Stimulated activated CD4-positive, alpha-beta T cell treated with anti-CD3 and anti-CD28 coated beads, Interleukin-1b, Interleukin-23, amount 100 ng/mL, for 24 hours (primary cell): ENCODE data around the gene DDX31.
A peak's percentile ranks its signal among the peaks of the same experiment; 100 is the strongest.
"Not testable (repeated sequence)": the region's sequence is repeated elsewhere in the genome, so short reads cannot be mapped to it uniquely, and the experiment has no call there.

Source experiments
- DNase-seq, 4 experiments: peaks; one replicate each; pipeline ENCODE4 v3.0.0-alpha.2; 2020; ENCODE audit warnings: low read depth in 4 of 4, low spot score in 1 of 4

The DDX31 gene

DNA sequence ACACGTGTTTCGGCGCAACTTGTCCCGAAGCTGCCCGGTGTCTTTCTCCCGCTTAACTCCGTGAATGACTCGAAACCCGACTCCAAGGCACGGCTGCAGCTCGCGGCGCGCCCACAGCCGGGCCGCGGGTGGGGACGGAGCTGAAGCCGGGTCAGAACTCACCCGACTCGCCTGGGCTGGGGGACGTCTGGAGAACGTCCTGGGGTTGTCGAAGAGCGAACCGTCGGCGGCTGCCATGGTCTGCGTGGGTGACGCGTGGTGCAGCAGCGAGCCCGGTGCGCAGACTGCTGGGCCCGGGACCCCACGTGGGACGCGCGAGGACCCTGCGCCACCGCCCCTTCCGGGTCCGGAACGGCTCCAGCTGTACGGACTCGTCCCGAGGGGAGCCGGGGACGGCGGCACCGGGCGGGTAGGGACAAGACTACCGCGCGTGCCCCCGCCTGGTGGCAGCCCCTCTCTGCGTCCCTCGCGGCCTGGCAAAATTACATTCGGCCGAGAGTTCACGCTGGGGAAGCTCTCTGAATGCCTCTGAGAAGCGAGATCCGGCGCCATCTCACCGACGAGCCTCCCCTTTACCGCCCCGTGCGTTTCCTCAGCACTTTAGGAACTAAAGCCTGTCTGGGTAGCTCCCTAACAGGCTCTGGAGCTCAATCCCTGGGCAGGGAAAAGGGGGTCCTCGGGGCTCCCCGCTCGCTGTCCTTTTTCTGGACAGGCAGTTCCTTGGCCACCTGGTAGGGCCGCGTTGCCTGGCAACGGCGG, at the start of gene DDX31:
TSS of gene DDX31 (minus strand) at position 286 of the 759 bp plus-strand sequence. CDS start at position 237, 49 bp downstream.
- peak; percentile 71 to 84 (median 82) for DNase-seq

- DNase-seq, result not testable (repeated sequence)
Measured at GRCh38 chr9:132718381-132718928, 48.7 kb upstream of the DDX31 start.

DNA sequence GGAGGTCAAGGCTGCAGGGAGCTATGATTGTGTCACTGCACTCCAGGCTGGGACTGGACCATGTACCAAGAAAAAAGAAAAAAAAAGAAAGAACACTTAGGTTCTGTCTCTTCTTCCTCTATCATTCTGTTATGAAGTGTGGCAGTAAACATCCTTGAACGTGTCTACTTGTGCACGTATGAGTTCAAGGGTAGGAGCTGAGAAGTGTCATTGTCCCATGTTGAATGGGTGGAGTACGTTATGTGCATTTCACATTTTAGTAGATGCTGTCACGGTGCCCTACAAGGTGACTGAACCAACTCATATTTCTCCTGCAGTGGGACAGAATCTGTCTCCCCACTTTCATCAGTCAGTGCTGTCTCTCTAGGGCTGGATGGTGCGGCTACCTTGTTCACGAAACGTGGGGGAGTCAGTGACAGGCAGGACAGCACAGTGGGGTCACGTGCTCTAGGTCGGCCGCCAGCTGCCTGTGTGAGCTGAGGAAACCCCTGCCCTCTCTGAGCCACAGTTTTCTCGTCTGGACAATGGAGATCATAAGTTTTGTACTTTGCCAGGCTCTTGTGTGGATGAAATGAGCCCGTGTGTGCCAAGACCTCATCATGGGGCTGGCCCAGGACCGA, 47.7 kb upstream of the DDX31 start:
- DNase-seq, result no peak

- DNase-seq, result no peak
Measured at GRCh38 chr9:132716007-132716406, 46.2 kb upstream of the DDX31 start.

GRCh38 chr9:132712753-132713152, 43.0 kb upstream of the DDX31 start:
- no peak for DNase-seq

GRCh38 chr9:132711846-132712245, 42.1 kb upstream of the DDX31 start:
- no peak for DNase-seq

GRCh38 chr9:132711152-132711551, 41.4 kb upstream of the DDX31 start:
- not testable (repeated sequence) for DNase-seq

DNA sequence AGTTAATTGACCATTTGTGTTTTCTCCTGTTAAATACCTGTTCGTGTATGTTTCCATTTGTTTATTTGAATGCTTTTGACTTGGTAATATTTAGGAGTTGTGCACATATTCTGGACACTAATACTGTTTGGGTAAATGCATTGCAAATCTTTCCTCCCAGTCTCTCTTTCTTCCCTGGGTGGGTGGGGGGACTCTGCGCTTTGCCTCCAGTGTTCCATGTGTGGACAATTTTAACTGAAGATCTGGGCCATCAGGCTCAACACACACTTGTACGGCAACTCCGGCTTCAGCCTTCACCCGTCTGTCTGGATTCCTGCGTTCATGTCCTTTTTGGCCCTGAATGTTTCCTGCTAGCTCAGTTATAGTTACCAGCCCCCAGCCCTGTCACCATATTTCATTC, 40.5 kb upstream of the DDX31 start:
- no peak for DNase-seq

DNA sequence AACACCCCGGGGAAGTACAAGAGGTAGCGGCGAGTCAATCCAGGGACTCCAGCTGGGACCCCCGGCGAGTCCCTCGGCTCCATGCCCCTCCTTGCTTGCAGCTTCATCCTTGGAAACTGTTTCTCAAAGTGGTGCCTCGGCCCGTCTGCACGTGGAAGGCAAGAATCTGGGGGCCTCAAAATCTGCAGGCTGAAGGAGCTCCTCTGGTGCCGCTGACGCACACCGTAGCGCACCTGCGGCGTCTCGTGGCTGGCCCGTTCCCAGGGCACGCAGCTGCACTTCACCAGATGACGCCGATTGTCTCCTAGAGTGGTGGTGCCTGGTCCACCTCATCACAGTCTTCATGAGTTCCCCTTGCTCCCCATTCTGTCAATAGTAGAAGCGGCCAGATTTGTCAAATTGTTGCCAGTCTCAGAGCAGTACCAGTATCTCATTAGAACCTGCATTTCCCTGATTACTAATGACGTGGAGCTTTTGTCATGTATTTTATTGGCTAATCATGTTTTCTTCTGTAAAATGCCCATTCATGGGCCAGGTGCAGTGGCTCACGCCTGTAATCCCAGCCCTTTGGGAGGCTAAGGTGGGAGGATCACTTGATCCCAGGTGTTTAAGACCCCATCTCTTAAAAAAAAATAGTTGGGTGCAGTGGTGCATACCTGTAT, 39.1 kb upstream of the DDX31 start:
- no peak for DNase-seq

DNA sequence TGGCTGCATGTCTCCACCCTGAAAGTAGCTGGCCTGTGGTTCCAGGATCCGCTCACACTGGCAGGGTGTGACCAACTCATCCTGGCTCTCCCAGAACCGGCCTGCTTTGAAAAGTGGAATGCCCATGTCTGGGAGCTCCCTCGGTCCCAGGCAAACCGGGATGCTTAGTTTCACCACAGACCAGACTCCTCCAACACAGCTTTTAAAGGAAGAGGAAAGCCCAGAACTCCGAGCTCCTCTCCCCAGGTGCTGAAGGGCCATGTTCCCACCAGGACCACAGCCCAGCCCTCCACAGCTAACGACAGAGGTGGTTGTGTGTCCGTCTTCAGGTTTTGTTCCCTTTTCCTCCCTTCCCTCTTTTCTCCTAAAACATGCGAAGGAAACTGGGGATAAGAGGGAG, 38.5 kb upstream of the DDX31 start:
- no peak for DNase-seq

GRCh38 chr9:132703336-132703735, 33.6 kb upstream of the DDX31 start:
- DNase-seq, result no peak

DNA sequence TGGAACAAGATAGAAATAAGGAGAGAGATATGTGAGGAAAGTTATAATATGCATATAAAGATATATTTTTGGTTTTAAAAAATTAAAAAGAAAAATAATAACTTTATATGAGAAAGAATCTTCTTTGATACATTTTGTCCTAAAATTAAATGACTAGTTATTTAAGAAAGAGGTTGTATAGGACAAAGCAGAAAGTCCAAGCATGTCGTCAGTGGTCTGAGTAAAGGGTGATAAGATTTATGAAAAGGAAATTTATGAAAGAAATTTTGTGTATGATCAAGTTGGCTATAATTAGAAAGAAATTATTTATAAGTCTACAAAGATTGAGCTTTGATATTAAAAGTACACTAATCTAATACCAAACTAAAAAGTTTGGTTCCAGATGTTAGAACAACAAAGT, 32.5 kb upstream of the DDX31 start:
- DNase-seq, result no peak

GRCh38 chr9:132699956-132700355, 30.2 kb upstream of the DDX31 start:
- DNase-seq, result no peak

- DNase-seq, result no peak
Measured at GRCh38 chr9:132698989-132699388, 29.2 kb upstream of the DDX31 start.

DNA sequence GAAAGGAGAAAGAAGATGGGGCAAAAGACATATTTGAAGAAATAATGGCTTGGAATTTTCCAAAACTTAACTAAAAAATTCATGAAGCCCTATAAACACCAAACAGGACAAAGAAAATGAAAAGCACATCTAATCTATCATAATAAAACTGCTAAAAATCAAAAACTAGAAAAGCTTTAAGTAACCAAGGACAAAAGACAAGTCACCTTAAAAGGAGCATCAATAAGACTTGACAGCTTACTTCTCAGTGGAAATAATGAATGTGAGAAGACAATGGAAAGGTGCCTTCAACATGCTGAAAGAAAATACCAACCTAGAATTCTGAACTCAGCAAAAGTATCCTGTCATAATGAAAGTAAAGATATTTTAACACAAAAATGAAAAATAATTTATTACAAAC, 27.4 kb upstream of the DDX31 start:
- DNase-seq, result no peak

- no peak for DNase-seq
Measured at GRCh38 chr9:132694144-132694543, 24.4 kb upstream of the DDX31 start.

DNA sequence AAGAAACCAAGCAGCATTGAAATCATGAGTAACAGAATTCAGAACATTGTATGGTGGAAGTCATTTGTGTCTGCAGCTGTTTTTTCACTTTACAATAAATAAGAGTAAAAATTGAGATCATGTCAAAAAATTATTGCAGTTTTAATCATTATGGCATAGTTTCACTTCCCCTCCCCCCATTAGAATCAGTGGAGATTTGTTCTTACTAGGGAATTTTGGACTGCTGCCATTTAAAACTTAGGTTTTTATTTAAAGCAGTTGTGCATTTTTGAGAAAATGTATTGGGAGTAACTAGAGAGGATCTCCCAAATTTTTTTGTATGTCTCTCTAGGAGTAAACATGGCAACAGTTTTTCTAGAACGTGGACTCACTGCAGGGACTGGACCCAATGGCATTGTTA, 20.9 kb upstream of the DDX31 start:
- DNase-seq, result no peak

DNA sequence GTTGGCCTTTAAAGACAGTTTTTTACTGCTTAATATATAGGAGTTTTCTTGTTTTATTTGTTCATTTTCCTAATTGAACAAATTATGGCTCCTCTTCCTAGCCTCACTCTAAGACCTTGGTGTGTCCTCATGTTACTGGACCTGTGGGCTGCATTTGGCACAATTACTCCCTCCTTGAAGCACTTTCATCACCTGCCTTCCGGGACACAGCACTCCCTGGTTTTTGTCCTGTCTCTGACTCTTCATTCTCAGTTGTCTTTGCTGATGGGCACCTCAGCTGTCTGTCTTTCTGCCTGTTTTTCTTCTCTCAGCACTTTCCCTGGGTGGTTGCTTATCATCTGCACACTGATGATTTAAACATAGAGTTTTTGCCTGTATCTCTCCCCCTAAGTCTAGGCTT, 14.1 kb upstream of the DDX31 start:
- no peak for DNase-seq

DNA sequence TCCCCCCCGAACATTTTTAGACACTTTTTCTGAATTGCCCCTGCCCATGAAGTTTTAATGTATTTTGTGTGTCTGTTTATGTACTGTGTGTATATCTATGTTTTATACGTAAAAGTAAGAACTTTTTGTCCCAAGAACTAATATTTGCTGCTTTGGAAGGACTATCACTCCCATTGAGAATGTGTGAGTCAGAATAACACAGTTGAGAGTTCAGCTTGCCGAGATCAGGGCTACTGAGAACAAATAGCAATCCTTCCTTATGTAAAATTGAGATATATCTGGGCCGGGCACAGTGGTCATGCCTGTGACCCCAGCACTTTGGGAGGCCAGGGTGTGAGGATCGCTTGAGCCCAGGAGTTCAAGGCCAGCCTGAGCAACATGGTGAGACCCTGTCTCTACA, 11.8 kb upstream of the DDX31 start:
- DNase-seq, result no peak

GRCh38 chr9:132679946-132680625, 10.3 kb upstream of the DDX31 start:
- DNase-seq, result no peak

DNA sequence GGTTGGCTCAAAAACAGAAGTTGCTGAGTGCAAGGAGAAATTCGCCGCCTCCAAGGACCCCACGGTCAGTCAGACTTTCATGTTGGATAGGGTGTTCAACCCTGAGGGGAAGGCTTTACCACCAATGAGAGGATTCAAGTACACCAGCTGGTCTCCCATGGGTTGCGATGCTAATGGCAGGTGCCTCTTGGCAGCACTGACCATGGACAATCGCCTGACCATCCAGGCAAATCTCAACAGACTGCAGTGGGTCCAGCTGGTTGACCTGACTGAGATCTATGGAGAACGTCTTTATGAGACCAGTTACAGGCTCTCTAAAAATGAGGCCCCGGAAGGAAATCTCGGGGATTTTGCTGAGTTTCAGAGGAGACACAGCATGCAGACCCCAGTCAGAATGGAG, 8.2 kb upstream of the DDX31 start:
- DNase-seq, result no peak
